Activated T-helper 1 cell treated with anti-CD3 and anti-CD28 coated beads, Interleukin-12 subunit alpha, Interleukin-12 subunit beta, Interleukin-2, Interleukin-4 antibody, amounts not matched to agents 30 ng/mL and 10 ng/mL and 1 ng/mL, durations not matched to agents 14 hours and 24 hours and 36 hours (primary cell): ENCODE results near the gene PSMA3. TPM values are rescaled to one million over a fixed set of nuclear protein-coding genes. Genes with fewer than 3 reads are reported as not detected.

Experiments used
- DNase-seq: peaks from one replicate; pipeline ENCODE4 v3.0.0; 2021; ENCODE audit warnings: low spot score
- H3K27ac Mint-ChIP-seq: one replicate; pipeline ENCODE4 v1.8.0; 2021; ENCODE audit warnings: mild to moderate bottlenecking, mixed read lengths
- H3K27me3 Mint-ChIP-seq: one replicate; pipeline ENCODE4 v1.8.0; 2022; ENCODE audit warnings: mild to moderate bottlenecking, moderate library complexity, mixed read lengths; ENCODE audit not compliant: insufficient read depth
- H3K36me3 Mint-ChIP-seq: one replicate; pipeline ENCODE4 v1.8.0; 2021; ENCODE audit warnings: low read depth, mixed read lengths
- H3K4me1 Mint-ChIP-seq: one replicate; pipeline ENCODE4 v1.8.0; 2021; ENCODE audit warnings: low read depth, mixed read lengths
- H3K4me3 Mint-ChIP-seq: one replicate; pipeline ENCODE4 v1.8.0; 2021; ENCODE audit warnings: mild to moderate bottlenecking, moderate library complexity, mixed read lengths
- H3K9me3 Mint-ChIP-seq: one replicate; pipeline ENCODE4 v1.8.0; 2021; ENCODE audit warnings: mixed read lengths
- intact Hi-C: fragments of 100-400 bp; cut with micrococcal nuclease; formaldehyde crosslinking; loops from one replicate; pipeline ENCODE4 v1.15.1; 2024
- total RNA-seq: library from RNA; stranded (reverse); gene quantifications from 2 replicates; pipeline ENCODE4 v1.2.3, GENCODE V29; 2022

Gene PSMA3
- 453 and 500 TPM in 2 replicates for total RNA-seq

DNA sequence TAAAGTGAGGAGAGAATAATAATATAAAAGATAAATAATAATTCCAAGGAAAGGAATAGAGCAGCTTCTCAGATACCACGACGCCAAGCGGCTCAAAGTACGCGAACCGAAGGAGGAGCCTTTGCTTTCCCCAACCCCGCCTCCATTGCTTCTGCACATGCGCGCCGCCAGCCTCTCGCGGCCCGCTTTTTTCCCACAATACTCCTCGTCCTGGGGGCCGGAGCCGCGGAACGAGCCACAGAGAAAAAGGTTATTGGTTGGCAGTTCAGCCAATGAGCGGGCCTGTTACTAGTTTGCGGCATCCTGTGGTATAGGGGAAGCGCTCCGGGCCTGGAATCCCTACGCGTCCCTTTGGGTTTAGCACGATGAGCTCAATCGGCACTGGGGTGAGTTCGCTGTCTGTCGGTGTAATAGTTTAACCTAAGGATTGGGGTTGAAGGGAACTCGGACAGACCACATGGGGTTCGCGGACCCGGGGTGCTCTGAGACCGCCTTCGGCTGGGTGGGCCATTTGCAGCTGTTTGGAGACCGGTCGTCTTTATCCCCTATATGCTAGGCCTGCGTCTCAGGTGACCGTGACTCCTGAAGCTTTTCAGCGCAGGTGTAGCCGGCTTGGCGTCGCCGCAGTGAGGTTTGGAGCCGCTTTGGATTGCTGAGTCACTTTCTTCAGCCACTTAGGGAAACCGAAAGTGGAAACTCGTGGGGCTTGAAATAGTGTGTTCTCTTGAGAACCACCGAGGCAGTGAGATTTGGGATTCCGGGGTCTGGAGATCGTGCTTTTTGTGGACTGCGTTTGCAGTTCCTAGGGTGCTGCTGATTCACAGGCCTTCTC is at the start of gene PSMA3:
Gene PSMA3 (plus strand): TSS at position 288 of the 832 bp plus-strand sequence. CDS start 78 bp downstream, at position 366.
- Mint-ChIP-seq H3K27ac (peak within 1 kb of the TSS; percentile 94), H3K4me3 (peak within 1 kb of the TSS; percentile 95), H3K9me3 (no peaks in the 10 kb centered on the region), H3K27me3 (no peaks in the 10 kb centered on the region), H3K4me1 (peaks cover 43% of the 10 kb centered on the region), H3K36me3 (peaks cover 17% of the 10 kb centered on the region)
- DNase-seq, result peak; percentile 97
- intact Hi-C loops, result loop anchor here (1.0 to 5.0 kb wide), 10 partner anchors 36 to 1240 kb away; partner anchors contain the start of genes ACTR10, AP5M1, ARID4A and DAAM1

DNA sequence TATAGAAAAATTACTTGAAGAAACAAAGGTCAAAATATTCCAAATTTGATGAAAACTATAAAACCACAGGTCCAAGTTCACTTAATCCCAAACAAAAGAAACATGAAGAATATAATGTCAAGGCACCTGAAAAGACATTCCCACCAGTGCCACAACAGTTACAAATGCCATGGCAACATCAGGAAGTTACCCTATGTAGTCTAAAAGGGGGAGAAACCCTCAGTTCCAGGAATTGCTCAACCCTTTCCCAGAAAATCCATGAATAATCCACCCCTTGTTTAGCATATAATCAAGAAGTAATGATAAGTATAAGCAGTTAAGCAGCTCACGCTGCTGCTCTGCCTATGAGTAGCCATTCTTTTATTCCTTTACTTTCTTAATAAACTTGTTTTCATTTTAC is 48.4 kb upstream of the PSMA3 start:
- DNase-seq, result no peak
- intact Hi-C loops, result loop anchor here (5.0 kb wide), 1 partner anchor 804 kb away; the partner anchor contains the start of gene NAA30

DNA sequence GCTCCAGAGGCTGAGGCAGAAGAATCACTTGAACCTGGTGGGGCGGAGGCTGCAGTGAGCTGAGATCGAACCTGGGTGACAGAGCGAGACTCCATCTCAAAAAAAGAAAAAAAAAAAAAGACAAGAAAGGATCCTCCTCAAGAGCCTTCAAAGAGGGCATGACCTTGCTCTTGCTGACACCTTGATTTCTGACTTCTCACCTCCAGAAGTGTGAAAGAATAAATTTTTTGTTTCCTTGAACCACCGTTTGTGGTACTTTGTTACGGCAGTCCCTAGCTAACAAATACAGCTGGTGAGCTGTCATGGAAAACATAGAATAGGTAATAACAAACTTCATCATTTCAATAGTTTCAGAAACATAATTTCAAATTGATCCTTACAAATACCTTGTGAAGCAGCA is 46.6 kb upstream of the PSMA3 start:
- peaks cover 24% of the 10 kb centered on the region for H3K4me1 Mint-ChIP-seq
- no peak overlapping the region for H3K4me3 Mint-ChIP-seq
- no peaks in the 10 kb centered on the region for H3K36me3 Mint-ChIP-seq
- peaks cover 2% of the 10 kb centered on the region for H3K27me3 Mint-ChIP-seq
- no peak overlapping the region for H3K27ac Mint-ChIP-seq
- no peak for DNase-seq
- intact Hi-C loops, result loop anchor here (5.0 kb wide), 1 partner anchor 806 kb away; the partner anchor contains the start of gene NAA30
- H3K9me3 Mint-ChIP-seq, result no peaks in the 10 kb centered on the region

More for the DNA sequence above, 48.4 kb upstream of the PSMA3 start:
- no peak overlapping the region for H3K4me3 Mint-ChIP-seq
- H3K9me3 Mint-ChIP-seq, result no peaks in the 10 kb centered on the region
- peaks cover 2% of the 10 kb centered on the region for H3K27me3 Mint-ChIP-seq
- no peak overlapping the region for H3K27ac Mint-ChIP-seq
- no peaks in the 10 kb centered on the region for H3K36me3 Mint-ChIP-seq
- H3K4me1 Mint-ChIP-seq, result peaks cover 15% of the 10 kb centered on the region

DNA sequence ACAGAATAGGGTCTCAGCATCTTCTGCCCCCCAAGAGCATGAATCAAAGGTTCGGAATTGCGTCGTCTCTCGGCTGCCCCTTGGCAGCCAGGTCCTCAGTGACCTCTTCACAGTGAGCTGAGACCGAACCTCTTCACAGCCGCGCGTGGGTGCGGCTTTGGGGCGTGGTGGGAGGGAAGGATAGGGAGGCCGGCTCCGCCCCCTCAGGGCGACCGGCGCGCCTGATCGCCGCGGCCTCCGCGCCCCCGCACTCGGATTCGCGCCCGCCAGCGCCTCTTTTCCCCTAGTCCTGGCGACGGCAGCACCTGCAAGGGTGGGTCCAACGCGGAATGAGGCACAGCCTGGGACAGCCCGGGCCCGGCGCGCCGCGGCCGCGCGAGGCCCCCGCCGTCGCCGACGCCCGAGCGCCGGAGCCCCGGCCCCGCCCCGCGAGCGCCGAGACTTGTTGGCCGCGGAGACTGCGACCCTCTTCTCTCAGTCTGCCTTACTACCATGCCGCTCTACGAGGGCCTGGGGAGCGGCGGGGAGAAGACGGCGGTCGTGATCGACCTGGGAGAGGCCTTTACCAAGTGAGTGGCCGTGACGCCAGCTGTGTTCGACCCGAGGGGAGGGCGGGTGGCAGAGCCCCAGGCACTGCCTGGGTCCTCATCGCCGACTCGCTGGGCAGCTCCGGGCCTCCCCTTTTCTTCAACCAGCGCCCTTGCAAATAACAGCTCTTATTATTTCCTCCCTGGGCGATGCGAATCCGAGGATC is 44.7 kb upstream of the PSMA3 start, which contains the start of gene ACTR10:
Gene ACTR10 (plus strand): TSS at position 424 of the 754 bp plus-strand sequence. CDS start 69 bp downstream, at position 493.
- no peaks in the 10 kb centered on the region for H3K9me3 Mint-ChIP-seq
- H3K4me1 Mint-ChIP-seq, result peaks cover 24% of the 10 kb centered on the region
- H3K4me3 Mint-ChIP-seq, result peak within 1 kb of the TSS; percentile 93
- intact Hi-C loops, result loop anchor here (1.0 to 5.0 kb wide), 7 partner anchors 15 to 1285 kb away; partner anchors contain the start of genes ARID4A, JKAMP, KIAA0586 and L3HYPDH
- H3K27me3 Mint-ChIP-seq, result peaks cover 1% of the 10 kb centered on the region
- peak; percentile 80 for DNase-seq
- peaks cover 4% of the 10 kb centered on the region for H3K36me3 Mint-ChIP-seq
- peak within 1 kb of the TSS; percentile 86 for H3K27ac Mint-ChIP-seq

DNA sequence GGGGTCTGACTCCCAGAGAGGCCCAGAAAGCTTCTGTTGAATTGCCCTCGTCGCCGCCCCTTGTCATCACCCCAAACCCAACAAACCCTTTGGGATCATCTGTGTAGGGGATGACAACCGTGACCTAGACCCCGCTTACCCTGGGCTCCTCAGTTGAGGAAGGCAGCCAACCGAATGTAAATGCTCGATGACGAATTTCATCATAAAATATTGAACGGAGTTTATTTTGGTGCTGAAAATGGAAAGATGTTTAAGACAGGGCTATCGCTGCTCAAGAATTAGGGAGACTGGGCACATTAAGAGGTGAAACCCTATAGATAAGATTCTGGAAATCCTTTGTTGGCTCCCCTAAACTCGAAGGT is 44.2 kb upstream of the PSMA3 start:
- Mint-ChIP-seq H3K27me3 (no peaks in the 10 kb centered on the region), H3K4me1 (peaks cover 24% of the 10 kb centered on the region), H3K9me3 (no peaks in the 10 kb centered on the region), H3K27ac (peak overlapping the region; percentile 86), H3K4me3 (peak overlapping the region; percentile 93), H3K36me3 (peaks cover 4% of the 10 kb centered on the region)
- intact Hi-C loops, result loop anchor here (1.0 to 2.0 kb wide), 3 partner anchors 44 to 1284 kb away; partner anchors contain the start of genes ARID4A, JKAMP, L3HYPDH and PSMA3
- DNase-seq, result no peak

DNA sequence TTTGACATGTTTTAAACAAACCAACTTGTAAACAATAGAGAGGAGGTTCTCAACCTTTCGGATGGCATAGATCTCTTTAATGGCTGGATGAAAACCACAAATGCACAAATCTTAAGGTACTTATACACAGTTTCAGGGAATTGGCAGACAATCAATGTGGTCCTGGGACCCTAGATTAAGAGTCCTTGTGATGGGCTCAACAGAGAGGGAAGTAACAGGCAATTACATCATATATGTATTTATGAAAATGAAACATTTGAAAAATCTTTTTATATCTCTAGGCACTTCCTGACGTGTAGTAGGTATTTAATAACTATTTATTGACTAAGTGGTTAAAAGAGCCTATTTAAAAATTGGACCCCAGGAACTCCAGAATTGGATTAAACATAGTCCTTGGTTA is 43.8 kb upstream of the PSMA3 start:
- Mint-ChIP-seq H3K36me3 (peaks cover 4% of the 10 kb centered on the region), H3K27me3 (no peaks in the 10 kb centered on the region), H3K4me1 (peaks cover 24% of the 10 kb centered on the region), H3K9me3 (no peaks in the 10 kb centered on the region), H3K27ac (peak overlapping the region; percentile 86), H3K4me3 (peak overlapping the region; percentile 93)
- no peak for DNase-seq
- intact Hi-C loops, result loop anchor here (1.0 to 2.0 kb wide), 3 partner anchors 43 to 1284 kb away; partner anchors contain the start of genes ARID4A, JKAMP, L3HYPDH and PSMA3

DNA sequence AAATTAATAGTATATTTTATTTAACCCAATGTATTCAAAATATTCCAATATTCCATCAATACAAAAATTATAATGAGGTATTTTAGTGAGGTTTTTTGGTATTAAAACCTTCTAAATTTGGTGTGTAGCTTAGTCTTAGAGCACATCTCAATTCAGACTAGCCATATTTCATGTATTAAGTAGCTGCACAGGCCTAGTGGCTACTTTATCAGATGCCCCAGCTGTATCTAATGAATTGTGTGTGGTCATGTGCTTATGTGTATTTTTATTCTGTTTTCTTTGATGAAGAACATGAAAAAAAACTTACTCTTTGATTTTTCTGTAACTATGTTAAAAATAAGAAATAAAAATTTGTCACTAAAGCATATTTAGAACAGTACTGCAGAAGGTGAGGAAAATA is 31.5 kb upstream of the PSMA3 start:
- Mint-ChIP-seq H3K27ac (no peak overlapping the region), H3K4me3 (no peak overlapping the region), H3K27me3 (no peaks in the 10 kb centered on the region), H3K36me3 (peaks cover 28% of the 10 kb centered on the region), H3K9me3 (peaks cover 3% of the 10 kb centered on the region), H3K4me1 (peaks cover 6% of the 10 kb centered on the region)
- DNase-seq, result no peak
- intact Hi-C loops, result no loop called here

DNA sequence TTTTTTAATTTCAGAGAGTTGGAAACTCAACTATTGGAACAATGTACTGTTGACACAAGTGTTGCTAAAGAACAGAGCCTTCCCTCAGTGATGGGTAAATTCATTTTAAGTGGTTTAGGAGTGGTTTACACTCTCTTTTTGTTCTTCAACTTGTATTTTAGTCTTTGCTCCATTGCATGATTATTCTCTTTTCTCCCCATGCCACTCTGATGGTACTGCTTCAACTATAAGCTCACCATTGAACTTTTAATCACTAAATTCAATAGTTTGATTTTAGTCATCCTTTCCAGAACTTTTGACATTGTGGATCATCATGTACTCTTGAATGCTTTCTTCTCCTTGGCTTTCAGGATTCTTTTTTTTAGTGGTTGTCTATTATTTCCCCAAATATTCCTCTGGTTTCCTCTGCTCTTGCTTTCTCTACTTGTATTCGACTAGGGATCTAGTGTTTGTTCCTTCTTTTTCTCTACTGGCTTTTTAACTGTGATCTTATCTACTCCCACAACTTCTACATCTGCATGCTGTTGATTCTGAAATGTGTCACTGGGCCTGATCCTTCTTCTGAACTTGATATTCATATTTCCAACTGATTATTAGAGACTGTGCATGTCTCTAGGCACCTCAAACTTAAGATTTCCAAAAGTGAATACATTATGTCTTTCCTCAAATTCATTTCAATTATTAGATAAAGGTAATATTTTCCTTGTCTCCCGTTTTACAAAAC is 29.3 kb upstream of the PSMA3 start:
- no peak for DNase-seq
- Mint-ChIP-seq H3K4me1 (peaks cover 6% of the 10 kb centered on the region), H3K27ac (peak overlapping the region; percentile 71), H3K36me3 (peaks cover 21% of the 10 kb centered on the region), H3K4me3 (no peak overlapping the region), H3K27me3 (no peaks in the 10 kb centered on the region), H3K9me3 (peaks cover 3% of the 10 kb centered on the region)
- intact Hi-C loops, result loop anchor here (1.0 kb wide), 1 partner anchor 16 kb away; no protein-coding TSS in a partner anchor

DNA sequence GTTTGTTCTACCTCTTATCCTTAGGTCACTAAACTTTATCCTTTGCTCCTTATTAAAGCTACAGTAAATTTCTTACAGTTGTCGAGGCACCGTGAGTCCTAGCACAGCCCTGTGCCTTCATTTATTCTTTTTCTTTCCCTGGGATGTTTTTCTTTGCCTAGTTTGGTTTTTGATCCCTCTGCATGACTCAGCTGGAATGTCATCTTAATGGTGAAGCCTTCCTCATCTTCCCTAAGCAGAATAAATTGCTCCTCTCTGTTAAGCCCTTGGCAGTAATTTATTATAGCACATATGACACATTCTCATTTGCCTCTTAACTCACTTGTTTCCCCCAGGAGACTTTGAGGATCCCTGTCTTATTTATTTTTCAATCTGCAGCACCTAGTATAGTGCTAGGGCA is 28.1 kb upstream of the PSMA3 start:
- DNase-seq, result no peak
- peaks cover 3% of the 10 kb centered on the region for H3K9me3 Mint-ChIP-seq
- H3K27ac Mint-ChIP-seq, result no peak overlapping the region
- H3K4me3 Mint-ChIP-seq, result no peak overlapping the region
- peaks cover 20% of the 10 kb centered on the region for H3K36me3 Mint-ChIP-seq
- no peaks in the 10 kb centered on the region for H3K27me3 Mint-ChIP-seq
- peaks cover 6% of the 10 kb centered on the region for H3K4me1 Mint-ChIP-seq
- intact Hi-C loops, result no loop called here

DNA sequence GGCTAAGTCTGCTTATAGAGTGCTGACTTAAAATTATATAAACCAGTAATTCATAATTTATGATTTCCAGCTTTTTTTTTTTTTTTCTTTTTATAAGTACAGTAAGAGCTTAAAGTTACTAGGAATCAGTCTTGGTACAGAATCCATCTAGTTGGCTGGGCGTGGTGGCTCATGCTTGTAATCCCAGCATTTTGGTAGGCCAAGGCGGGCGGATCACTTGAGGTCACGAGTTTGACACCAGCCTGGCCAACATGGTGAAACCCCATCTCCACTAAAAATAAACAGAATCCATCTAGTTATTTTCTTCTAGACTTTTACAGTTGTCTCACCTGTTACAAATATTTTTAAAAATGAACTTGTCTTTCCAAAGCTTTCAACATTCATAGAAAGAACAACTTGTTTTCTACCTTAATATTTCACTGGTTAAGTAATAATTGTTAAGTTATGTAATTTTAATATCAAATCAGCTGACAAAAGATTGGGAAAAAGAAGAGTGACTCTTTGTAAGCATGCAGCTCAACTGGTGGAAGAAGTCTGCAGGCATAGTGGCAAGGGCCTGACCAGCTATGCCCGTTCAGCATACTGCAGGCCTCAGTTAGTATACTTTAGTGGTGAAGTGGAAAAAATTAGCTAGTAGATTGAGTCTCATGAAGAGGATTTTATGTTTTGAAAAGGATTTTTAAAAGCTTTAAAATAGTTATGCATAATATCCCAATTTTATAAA is 17.4 kb upstream of the PSMA3 start:
- H3K27me3 Mint-ChIP-seq, result no peaks in the 10 kb centered on the region
- H3K27ac Mint-ChIP-seq, result no peak overlapping the region
- no peaks in the 10 kb centered on the region for H3K9me3 Mint-ChIP-seq
- peaks cover 14% of the 10 kb centered on the region for H3K36me3 Mint-ChIP-seq
- no peak overlapping the region for H3K4me3 Mint-ChIP-seq
- no peak for DNase-seq
- H3K4me1 Mint-ChIP-seq, result no peaks in the 10 kb centered on the region
- intact Hi-C loops, result no loop called here

DNA sequence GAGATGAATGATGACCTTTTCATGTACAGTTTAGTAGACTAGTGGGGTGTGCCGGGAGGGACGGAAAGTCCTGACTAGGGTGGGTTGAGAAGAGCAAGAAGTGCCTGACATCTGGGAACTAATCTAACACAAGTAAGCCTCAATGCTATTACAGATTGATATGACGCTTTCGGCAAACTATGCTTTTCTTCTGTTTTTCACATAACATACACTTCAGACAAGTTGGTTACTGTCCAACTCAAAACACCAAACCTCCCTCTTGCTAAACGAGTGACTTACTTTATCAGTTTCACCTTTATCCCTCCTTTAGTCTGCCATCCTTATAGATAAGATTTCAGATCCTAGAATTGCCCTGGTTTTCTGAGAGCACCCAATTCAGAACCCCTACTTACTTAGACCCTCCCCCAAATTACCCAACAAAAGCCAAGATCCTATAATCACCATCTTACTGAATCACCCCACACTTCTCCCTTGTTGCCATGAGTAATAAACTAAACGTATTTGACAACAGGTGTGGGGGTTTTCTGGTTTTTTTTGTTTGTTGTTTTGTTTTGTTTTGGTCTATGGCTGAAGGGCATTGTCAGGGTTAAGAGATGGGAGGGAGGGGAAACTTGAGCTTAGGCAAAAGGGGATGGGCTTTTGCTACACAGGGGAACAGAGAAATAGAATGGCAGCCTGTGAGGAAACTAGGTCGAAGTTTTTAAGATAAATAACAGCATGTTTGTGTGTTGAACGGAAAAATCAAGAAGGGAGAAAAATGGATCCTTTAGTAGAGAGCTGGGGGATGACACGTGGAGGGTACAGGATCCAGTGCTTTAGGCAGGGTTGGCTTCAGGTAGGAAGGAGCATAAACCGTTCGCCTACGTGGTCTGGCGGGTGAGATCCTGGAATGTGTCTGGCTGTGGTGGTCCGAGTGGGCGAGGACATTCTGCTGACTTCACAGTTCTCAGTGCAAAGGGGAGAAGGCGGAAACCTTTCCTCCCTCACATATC is 6.1 kb upstream of the PSMA3 start:
- Mint-ChIP-seq H3K27me3 (no peaks in the 10 kb centered on the region), H3K27ac (no peak overlapping the region), H3K4me1 (peaks cover 13% of the 10 kb centered on the region), H3K4me3 (no peak overlapping the region), H3K36me3 (no peaks in the 10 kb centered on the region), H3K9me3 (no peaks in the 10 kb centered on the region)
- intact Hi-C loops, result loop anchor here (1.0 to 2.0 kb wide), 3 partner anchors 14 to 189 kb away; partner anchors contain the start of genes KIAA0586 and TIMM9
- DNase-seq, result no peak
